ENCODE data around the gene TMEM179.
"Not testable (repeated sequence)": the region's sequence is repeated elsewhere in the genome, so short reads cannot be mapped to it uniquely, and the experiment has no call there.

TMEM179 gene

GRCh38 chr14:104604458-104605449 lies at the start of gene TMEM179:
TMEM179 (minus strand) TSS chr14:104604772; CDS start chr14:104604741, 31 bp downstream.
- FAIRE-seq (no peak), DNase-seq (ENCODE audit: extremely low spot score, insufficient read length, low read depth) (no peak)

GRCh38 chr14:104654119-104654518 lies 49.5 kb upstream of the TMEM179 start:
- DNase-seq (ENCODE audit: extremely low spot score, insufficient read length, low read depth) (no peak), FAIRE-seq (no peak)

- DNase-seq (ENCODE audit: extremely low spot score, insufficient read length, low read depth); FAIRE-seq: not testable (repeated sequence)
These were observed 48.8 kb upstream of the TMEM179 start for GRCh38 chr14:104653130-104653920.

- no peak for FAIRE-seq
- DNase-seq (ENCODE audit: extremely low spot score, insufficient read length, low read depth) = no peak
These were observed 47.8 kb upstream of the TMEM179 start for GRCh38 chr14:104652386-104652785.

- DNase-seq (ENCODE audit: extremely low spot score, insufficient read length, low read depth) (no peak), FAIRE-seq (no peak)
These were observed 47.3 kb upstream of the TMEM179 start for GRCh38 chr14:104651876-104652260.

- no peak for DNase-seq (ENCODE audit: extremely low spot score, insufficient read length, low read depth)
- FAIRE-seq = no peak
These were observed 46.7 kb upstream of the TMEM179 start for GRCh38 chr14:104650981-104651875.

- no peak for DNase-seq (ENCODE audit: extremely low spot score, insufficient read length, low read depth)
- FAIRE-seq = peak; percentile 74
These were observed 45.7 kb upstream of the TMEM179 start for GRCh38 chr14:104650057-104650980.

- FAIRE-seq (peak; percentile 47), DNase-seq (ENCODE audit: extremely low spot score, insufficient read length, low read depth) (no peak)
These were observed 43.0 kb upstream of the TMEM179 start for GRCh38 chr14:104647467-104648043.

GRCh38 chr14:104644656-104645378 lies 40.2 kb upstream of the TMEM179 start:
- FAIRE-seq (no peak), DNase-seq (ENCODE audit: extremely low spot score, insufficient read length, low read depth) (no peak)

GRCh38 chr14:104644091-104644635 lies 39.6 kb upstream of the TMEM179 start:
- no peak for FAIRE-seq
- DNase-seq (ENCODE audit: extremely low spot score, insufficient read length, low read depth) = no peak

- no peak for DNase-seq (ENCODE audit: extremely low spot score, insufficient read length, low read depth)
- FAIRE-seq = no peak
These were observed 38.7 kb upstream of the TMEM179 start for GRCh38 chr14:104643306-104643705.

GRCh38 chr14:104642540-104642868 lies 37.9 kb upstream of the TMEM179 start:
- DNase-seq (ENCODE audit: extremely low spot score, insufficient read length, low read depth) = no peak
- no peak for FAIRE-seq

GRCh38 chr14:104641753-104642539 lies 37.4 kb upstream of the TMEM179 start:
- FAIRE-seq (peak; percentile 5), DNase-seq (ENCODE audit: extremely low spot score, insufficient read length, low read depth) (no peak)

GRCh38 chr14:104640681-104641080 lies 36.1 kb upstream of the TMEM179 start:
- FAIRE-seq = no peak
- no peak for DNase-seq (ENCODE audit: extremely low spot score, insufficient read length, low read depth)

GRCh38 chr14:104639885-104640548 lies 35.4 kb upstream of the TMEM179 start:
- DNase-seq (ENCODE audit: extremely low spot score, insufficient read length, low read depth) (peak; percentile 65), FAIRE-seq (peak; percentile 76)

- DNase-seq (ENCODE audit: extremely low spot score, insufficient read length, low read depth) = no peak
- no peak for FAIRE-seq
These were observed 34.9 kb upstream of the TMEM179 start for GRCh38 chr14:104639471-104639870.

Data from GM18507 (cell line).